ENCODE data around the gene EHHADH. TPM values are rescaled to one million over a fixed set of nuclear protein-coding genes. Genes with fewer than 3 reads are reported as not detected.

EHHADH gene
- total RNA-seq, 4 donors from 2014 or later, result 2.6 to 7.2 (median 3.3) TPM

- Histone ChIP-seq H3K9me3 (no peaks in the 10 kb centered on the region), H3K4me1 (no peaks in the 10 kb centered on the region), H3K4me3 (no peak overlapping the region), H3K27me3 (peaks cover 0 to 4% of the 10 kb centered on the region in 2 donors), H3K27ac (no peak overlapping the region), H3K36me3 (no peaks in the 10 kb centered on the region)
- TF ChIP-seq POLR2A (IDR thresholded peaks at IDR 0.05) (no peak), CTCF (IDR thresholded peaks at IDR 0.05) (no peak)
- no peak for DNase-seq
- intact Hi-C loops (cut with DNase I; ENCODE audit: low total_unique reads), result no loop called here
Measured at GRCh38 chr3:185270956-185271332, 17.1 kb upstream of the EHHADH start.

- H3K27ac ChIP-seq, result no peak overlapping the region
- DNase-seq, result no peak
- H3K36me3 ChIP-seq, result no peaks in the 10 kb centered on the region
- H3K4me3 ChIP-seq, result no peak overlapping the region
- no peaks in the 10 kb centered on the region for H3K9me3 ChIP-seq
- H3K27me3 ChIP-seq, result peaks cover 0 to 4% of the 10 kb centered on the region in 2 donors
- intact Hi-C loops (cut with DNase I; ENCODE audit: low total_unique reads), result no loop called here
- TF ChIP-seq POLR2A (IDR thresholded peaks at IDR 0.05) (no peak), CTCF (IDR thresholded peaks at IDR 0.05) (no peak)
- no peaks in the 10 kb centered on the region for H3K4me1 ChIP-seq
Measured at GRCh38 chr3:185270262-185270955, 16.6 kb upstream of the EHHADH start.

GRCh38 chr3:185268194-185268962 is 14.5 kb upstream of the EHHADH start:
- DNase-seq, result no peak
- TF ChIP-seq POLR2A (IDR thresholded peaks at IDR 0.05) (no peak), CTCF (IDR thresholded peaks at IDR 0.05) (no peak)
- intact Hi-C loops (cut with DNase I; ENCODE audit: low total_unique reads), result no loop called here
- no peak overlapping the region for H3K4me3 ChIP-seq
- no peak overlapping the region for H3K27ac ChIP-seq
- H3K36me3 ChIP-seq, result no peaks in the 10 kb centered on the region
- H3K4me1 ChIP-seq, result no peaks in the 10 kb centered on the region
- no peaks in the 10 kb centered on the region for H3K27me3 ChIP-seq
- no peaks in the 10 kb centered on the region for H3K9me3 ChIP-seq

GRCh38 chr3:185267193-185267592 is 13.3 kb upstream of the EHHADH start:
- H3K36me3 ChIP-seq, result no peaks in the 10 kb centered on the region
- intact Hi-C loops (cut with DNase I; ENCODE audit: low total_unique reads), result no loop called here
- no peak for DNase-seq
- no peak overlapping the region for H3K4me3 ChIP-seq
- TF ChIP-seq CTCF (IDR thresholded peaks at IDR 0.05) (no peak), POLR2A (IDR thresholded peaks at IDR 0.05) (no peak)
- H3K4me1 ChIP-seq, result no peaks in the 10 kb centered on the region
- H3K27ac ChIP-seq, result no peak overlapping the region
- no peaks in the 10 kb centered on the region for H3K27me3 ChIP-seq
- no peaks in the 10 kb centered on the region for H3K9me3 ChIP-seq

- TF ChIP-seq POLR2A (IDR thresholded peaks at IDR 0.05) (no peak), CTCF (IDR thresholded peaks at IDR 0.05) (no peak)
- DNase-seq, result no peak
- Histone ChIP-seq H3K27ac (no peak overlapping the region), H3K36me3 (no peaks in the 10 kb centered on the region), H3K4me3 (no peak overlapping the region), H3K9me3 (no peaks in the 10 kb centered on the region), H3K4me1 (no peaks in the 10 kb centered on the region), H3K27me3 (no peaks in the 10 kb centered on the region)
- intact Hi-C loops (cut with DNase I; ENCODE audit: low total_unique reads), result no loop called here
Measured at GRCh38 chr3:185264849-185265553, 11.2 kb upstream of the EHHADH start.

Measured in uterus (tissue), 4 donors.